PC-3 (cell line): ENCODE measurements around the gene ETV6. TPM values are rescaled to one million over a fixed set of nuclear protein-coding genes. Genes with fewer than 3 reads are reported as not detected.

Source experiments
- ATAC-seq: fragments of 200-7000 bp; cut with Tn5 transposase; 2 replicates; pipeline ENCODE4 v1.9.1; 2020; ENCODE audit warnings: mild to moderate bottlenecking, moderate library complexity
- BruUV-seq: library from RNA; stranded (reverse); fragments of 400-500 nt; replicated peaks from 2 replicates; lab custom pipeline; 2021; lab: Mats Ljungman, UMichigan
- CTCF ChIA-PET: fragments of 300-600 bp; sonication (Branson Sonifier 250); formaldehyde crosslinking; loops from one replicate; lab custom pipeline; 2022; ENCODE audit warnings: antibody characterized with exemption; lab: Charles Lee
- POLR2A ChIA-PET: fragments of 300-600 bp; sonication (Branson Sonifier 250); formaldehyde crosslinking; loops from one replicate; lab custom pipeline; 2022; ENCODE audit warnings: antibody characterized with exemption; ENCODE audit not compliant: unreplicated experiment; lab: Charles Lee
- DNase-seq: peaks from one replicate; pipeline ENCODE4 v3.0.0-alpha.2; 2015
- H2AFZ ChIP-seq: fragments of 300-600 bp; sonication (generic); 2 replicates; pipeline ENCODE4 v1.6.0; 2016; ENCODE audit warnings: antibody characterized with exemption, low read length
- H3F3A ChIP-seq: fragments of 300-600 bp; sonication (generic); one replicate; pipeline ENCODE4 v1.6.0; 2017; ENCODE audit warnings: antibody characterized with exemption, low read length, control low read depth, mild to moderate bottlenecking; ENCODE audit not compliant: unreplicated experiment
- H3K27ac ChIP-seq: fragments of 300-600 bp; sonication (generic); 2 replicates; pipeline ENCODE4 v1.5.1; 2016; ENCODE audit warnings: mild to moderate bottlenecking, low read length
- H3K27me3 ChIP-seq: fragments of 300-600 bp; sonication (generic); 2 replicates; pipeline ENCODE4 v1.6.1; 2016; ENCODE audit warnings: low read length, mixed read lengths
- H3K36me3 ChIP-seq: fragments of 300-600 bp; sonication (generic); 2 replicates; pipeline ENCODE4 v1.6.1; 2016; ENCODE audit warnings: low read depth, mixed run types, low read length, mixed read lengths
- H3K4me1 ChIP-seq: fragments of 300-600 bp; sonication (generic); 2 replicates; pipeline ENCODE4 v1.5.1; 2016; ENCODE audit warnings: low read length; ENCODE audit not compliant: insufficient read depth
- H3K4me2 ChIP-seq: fragments of 300-600 bp; sonication (generic); 2 replicates; pipeline ENCODE4 v1.6.0; 2016; ENCODE audit warnings: low read length
- H3K4me3 ChIP-seq: fragments of 300-600 bp; sonication (generic); 2 replicates; pipeline ENCODE4 v1.5.1; 2016; ENCODE audit warnings: mild to moderate bottlenecking, low read length, mixed read lengths
- H3K79me2 ChIP-seq: fragments of 300-600 bp; sonication (generic); 2 replicates; pipeline ENCODE4 v1.6.1; 2017; ENCODE audit warnings: low read length, mixed read lengths
- H3K9ac ChIP-seq: fragments of 300-600 bp; sonication (generic); 2 replicates; pipeline ENCODE4 v1.6.0; 2016; ENCODE audit warnings: mild to moderate bottlenecking, low read length
- H3K9me2 ChIP-seq: fragments of 300-600 bp; sonication (generic); replicated peaks from 2 replicates; pipeline ENCODE4 v1.6.1; 2016; ENCODE audit warnings: mixed run types, low read length, mixed read lengths
- H3K9me3 ChIP-seq: fragments of 300-600 bp; sonication (generic); 2 replicates; pipeline ENCODE4 v1.6.1; 2016; ENCODE audit warnings: low read length, mixed read lengths
- H4K20me1 ChIP-seq: fragments of 300-600 bp; sonication (generic); 2 replicates; pipeline ENCODE4 v1.6.1; 2016; ENCODE audit warnings: low read length, mixed read lengths
- EZH2 ChIP-seq: fragments of 300-600 bp; sonication (generic); IDR thresholded peaks from one replicate; pipeline ENCODE4 v1.6.1; 2017; ENCODE audit warnings: antibody characterized with exemption, mild to moderate bottlenecking, low read length; ENCODE audit not compliant: unreplicated experiment
- EZH2phosphoT487 ChIP-seq: fragments of 300-600 bp; sonication (generic); IDR thresholded peaks from 2 replicates; pipeline ENCODE4 v1.6.1; 2018; ENCODE audit warnings: mild to moderate bottlenecking, antibody characterized with exemption, low read length, borderline replicate concordance
- intact Hi-C: fragments of 100-400 bp; cut with micrococcal nuclease; formaldehyde crosslinking; loops from 2 replicates; pipeline ENCODE4 v1.9.0; 2023
- total RNA-seq: library from RNA; depleted of rRNA; stranded (reverse); fragments of >200 nt; gene quantifications from 2 replicates; pipeline ENCODE4 v1.2.3, GENCODE V29; 2014
- TF ChIP-seq, protein P1 (sequence below): fragments of 300-600 bp; sonication (generic); conservative IDR thresholded peaks from 2 replicates; pipeline ENCODE4 v1.5.1; 2017; ENCODE audit warnings: antibody characterized with exemption, low read depth, mild to moderate bottlenecking, low read length

ETV6 gene
- total RNA-seq, 1 experiment from 2014 or later, result 5.0 TPM

DNA sequence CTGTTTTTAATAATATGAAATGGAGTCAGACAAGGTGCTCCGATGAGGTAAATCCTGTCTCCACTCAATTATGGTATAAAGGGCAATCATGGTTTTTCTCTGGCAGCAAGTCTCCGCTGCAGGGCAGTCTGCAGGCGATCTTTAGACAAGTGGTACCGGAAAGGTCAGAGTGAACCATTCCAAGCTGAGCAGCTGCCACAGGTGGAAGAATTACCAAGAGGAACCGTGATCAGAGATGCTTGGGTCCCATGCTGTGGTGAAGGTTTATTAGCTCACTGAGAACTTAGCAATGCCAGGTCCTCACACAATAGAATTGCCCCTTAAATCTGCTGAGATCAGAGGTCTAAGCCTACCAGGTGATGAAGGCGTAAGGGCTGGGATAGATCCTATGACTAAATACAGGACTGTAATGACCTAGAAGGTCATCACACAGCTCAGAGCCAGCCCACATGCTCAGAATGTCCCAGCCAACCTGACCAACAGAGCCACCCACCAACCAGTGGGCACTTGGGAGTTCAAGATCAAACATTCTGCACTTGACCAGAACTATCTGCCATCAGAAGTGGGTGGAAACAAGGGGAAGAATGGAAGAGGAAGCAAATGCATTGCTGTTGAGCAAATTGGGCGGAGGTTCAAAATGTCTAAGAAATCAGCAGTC is 246.1 kb downstream of the ETV6 start:
- no TSS peak for BruUV-seq
- H3K9me3 ChIP-seq, result no peaks in the 10 kb centered on the region
- no peak for ATAC-seq
- intact Hi-C loops, result no loop called here
- CTCF ChIA-PET, result no interaction called here
- no peak overlapping the region for H3K4me3 ChIP-seq
- no peaks in the 10 kb centered on the region for H3K79me2 ChIP-seq
- no peak overlapping the region for H2AFZ ChIP-seq
- no peaks in the 10 kb centered on the region for H3F3A ChIP-seq
- H3K9me2 ChIP-seq, result no peaks in the 10 kb centered on the region
- no peak overlapping the region for H3K27ac ChIP-seq
- POLR2A ChIA-PET, result no interaction called here
- H3K27me3 ChIP-seq, result no peaks in the 10 kb centered on the region
- H3K4me1 ChIP-seq, result peaks cover 9% of the 10 kb centered on the region
- no peaks in the 10 kb centered on the region for H3K36me3 ChIP-seq
- TF ChIP-seq EZH2phosphoT487, result no peak
- TF ChIP-seq, protein P1, sequence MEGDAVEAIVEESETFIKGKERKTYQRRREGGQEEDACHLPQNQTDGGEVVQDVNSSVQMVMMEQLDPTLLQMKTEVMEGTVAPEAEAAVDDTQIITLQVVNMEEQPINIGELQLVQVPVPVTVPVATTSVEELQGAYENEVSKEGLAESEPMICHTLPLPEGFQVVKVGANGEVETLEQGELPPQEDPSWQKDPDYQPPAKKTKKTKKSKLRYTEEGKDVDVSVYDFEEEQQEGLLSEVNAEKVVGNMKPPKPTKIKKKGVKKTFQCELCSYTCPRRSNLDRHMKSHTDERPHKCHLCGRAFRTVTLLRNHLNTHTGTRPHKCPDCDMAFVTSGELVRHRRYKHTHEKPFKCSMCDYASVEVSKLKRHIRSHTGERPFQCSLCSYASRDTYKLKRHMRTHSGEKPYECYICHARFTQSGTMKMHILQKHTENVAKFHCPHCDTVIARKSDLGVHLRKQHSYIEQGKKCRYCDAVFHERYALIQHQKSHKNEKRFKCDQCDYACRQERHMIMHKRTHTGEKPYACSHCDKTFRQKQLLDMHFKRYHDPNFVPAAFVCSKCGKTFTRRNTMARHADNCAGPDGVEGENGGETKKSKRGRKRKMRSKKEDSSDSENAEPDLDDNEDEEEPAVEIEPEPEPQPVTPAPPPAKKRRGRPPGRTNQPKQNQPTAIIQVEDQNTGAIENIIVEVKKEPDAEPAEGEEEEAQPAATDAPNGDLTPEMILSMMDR, result no peak
- no peak for TF ChIP-seq EZH2
- no peak overlapping the region for H3K4me2 ChIP-seq
- H3K9ac ChIP-seq, result no peak overlapping the region
- no peak for DNase-seq
- no peaks in the 10 kb centered on the region for H4K20me1 ChIP-seq

DNA sequence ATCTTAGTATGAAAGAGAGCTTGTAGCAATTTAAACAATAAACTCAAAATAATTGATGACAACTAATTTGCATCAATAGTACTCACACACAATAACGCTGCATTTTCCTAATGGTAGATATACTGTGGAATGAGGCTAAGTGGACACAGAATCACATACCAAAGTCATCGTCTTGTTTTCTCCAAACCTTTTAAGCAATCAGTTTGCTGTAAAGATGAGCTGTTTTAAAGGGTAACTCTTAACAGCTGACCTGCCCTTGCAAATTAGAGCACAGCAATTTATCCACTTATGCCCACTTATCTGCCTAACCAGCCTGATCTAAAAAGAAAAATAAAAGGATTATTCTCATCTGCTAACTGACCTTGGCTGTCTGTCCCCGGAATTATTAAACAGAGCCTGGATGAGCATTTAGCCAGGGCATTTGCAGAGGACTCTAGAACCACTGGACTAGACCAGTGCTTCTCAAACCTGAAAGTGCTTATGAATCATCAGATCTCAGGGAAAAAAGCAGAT is 247.0 kb downstream of the ETV6 start:
- ATAC-seq, result no peak
- ChIA-PET POLR2A (no interaction called here), CTCF (no interaction called here)
- Histone ChIP-seq H3K36me3 (no peaks in the 10 kb centered on the region), H3K9ac (no peak overlapping the region), H2AFZ (no peak overlapping the region), H3K4me3 (no peak overlapping the region), H3F3A (no peaks in the 10 kb centered on the region), H3K9me3 (no peaks in the 10 kb centered on the region), H3K4me2 (no peak overlapping the region), H3K79me2 (no peaks in the 10 kb centered on the region), H3K4me1 (peaks cover 9% of the 10 kb centered on the region), H3K27ac (no peak overlapping the region), H4K20me1 (no peaks in the 10 kb centered on the region), H3K9me2 (no peaks in the 10 kb centered on the region), H3K27me3 (no peaks in the 10 kb centered on the region)
- intact Hi-C loops, result no loop called here
- TF ChIP-seq, protein P1, result no peak
- TF ChIP-seq EZH2 (no peak), EZH2phosphoT487 (no peak)
- BruUV-seq, result no TSS peak
- DNase-seq, result no peak

DNA sequence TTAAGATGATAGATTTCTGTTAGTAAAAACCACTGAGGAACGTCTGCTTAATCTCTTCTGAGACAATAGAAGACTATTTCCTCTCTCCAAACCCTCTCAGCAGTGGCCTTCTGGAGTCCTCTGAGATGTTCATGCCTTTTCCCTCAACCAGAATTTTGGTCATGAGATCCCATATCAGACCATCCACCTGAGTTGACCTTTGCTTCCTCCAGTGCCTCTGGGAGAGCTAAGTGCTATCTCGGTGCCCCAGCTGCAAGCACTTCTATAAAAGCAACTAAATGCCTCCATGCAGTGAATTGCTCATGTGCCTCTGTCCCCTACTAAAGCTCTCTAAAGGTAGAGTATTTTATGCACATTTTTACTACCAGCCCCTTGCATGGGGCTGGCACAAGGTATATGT is 248.4 kb downstream of the ETV6 start:
- no peak overlapping the region for H2AFZ ChIP-seq
- no TSS peak for BruUV-seq
- no peaks in the 10 kb centered on the region for H3K36me3 ChIP-seq
- ATAC-seq (no peak), DNase-seq (no peak)
- H3K27me3 ChIP-seq, result no peaks in the 10 kb centered on the region
- CTCF ChIA-PET, result no interaction called here
- no peaks in the 10 kb centered on the region for H3F3A ChIP-seq
- H4K20me1 ChIP-seq, result no peaks in the 10 kb centered on the region
- H3K9me2 ChIP-seq, result no peaks in the 10 kb centered on the region
- no peak overlapping the region for H3K4me2 ChIP-seq
- no peaks in the 10 kb centered on the region for H3K9me3 ChIP-seq
- no peaks in the 10 kb centered on the region for H3K79me2 ChIP-seq
- no peak overlapping the region for H3K27ac ChIP-seq
- intact Hi-C loops, result no loop called here
- H3K9ac ChIP-seq, result no peak overlapping the region
- H3K4me1 ChIP-seq, result peaks cover 9% of the 10 kb centered on the region
- TF ChIP-seq, protein P1, result no peak
- no peak for TF ChIP-seq EZH2phosphoT487
- no peak for TF ChIP-seq EZH2
- POLR2A ChIA-PET, result no interaction called here
- H3K4me3 ChIP-seq, result no peak overlapping the region
